H9 (cell line): Measurements from ENCODE around the gene PRKCI. TPM values are rescaled to one million over a fixed set of nuclear protein-coding genes. Genes with fewer than 3 reads are reported as not detected.

ENCODE experiments used
- DNase-seq: peaks from one replicate; pipeline ENCODE4 v3.0.0-alpha.2; 2017
- H2AFZ ChIP-seq: one replicate; pipeline ENCODE4 v1.6.1; 2013; ENCODE audit warnings: mild to moderate bottlenecking, low read length, control low read depth, moderate library complexity
- H2AK5ac ChIP-seq: 2 replicates; pipeline ENCODE4 v1.6.1; 2013; ENCODE audit warnings: low read length, control low read depth, mixed read lengths; ENCODE audit not compliant: insufficient read length
- H2BK120ac ChIP-seq: one replicate; pipeline ENCODE4 v1.6.1; 2013; ENCODE audit warnings: low read depth, mild to moderate bottlenecking, low read length, control low read depth, inconsistent platforms; ENCODE audit not compliant: poor library complexity, severe bottlenecking
- H2BK12ac ChIP-seq: 2 replicates; pipeline ENCODE4 v1.6.1; 2013; ENCODE audit warnings: low read length, control low read depth, mixed read lengths, low read depth; ENCODE audit not compliant: insufficient read length
- H2BK15ac ChIP-seq: 2 replicates; pipeline ENCODE4 v1.6.1; 2013; ENCODE audit warnings: low read depth, low read length, control low read depth
- H2BK20ac ChIP-seq: one replicate; pipeline ENCODE4 v1.6.1; 2013; ENCODE audit warnings: low read depth, mild to moderate bottlenecking, low read length, control low read depth, inconsistent platforms; ENCODE audit not compliant: poor library complexity, severe bottlenecking
- H2BK5ac ChIP-seq: 2 replicates; pipeline ENCODE4 v1.6.1; 2013; ENCODE audit warnings: low read length, control low read depth, mixed read lengths; ENCODE audit not compliant: insufficient read length
- H3K14ac ChIP-seq: 2 replicates; pipeline ENCODE4 v1.6.1; 2013; ENCODE audit warnings: low read length, control low read depth; ENCODE audit not compliant: insufficient read depth
- H3K18ac ChIP-seq: 2 replicates; pipeline ENCODE4 v1.6.1; 2013; ENCODE audit warnings: low read depth, mild to moderate bottlenecking, mixed read lengths, low read length, control low read depth; ENCODE audit not compliant: insufficient read length
- H3K23ac ChIP-seq: 2 replicates; pipeline ENCODE4 v1.6.1; 2013; ENCODE audit warnings: low read length, control low read depth, mixed read lengths, low read depth; ENCODE audit not compliant: insufficient read length
- H3K23me2 ChIP-seq: 2 replicates; pipeline ENCODE4 v1.6.1; 2013; ENCODE audit warnings: low read depth, mild to moderate bottlenecking, mixed read lengths, low read length, control low read depth; ENCODE audit not compliant: insufficient read length, poor library complexity, severe bottlenecking
- H3K27ac ChIP-seq: 2 replicates; pipeline ENCODE4 v1.5.1; 2013; ENCODE audit warnings: low read length, control low read depth, mixed read lengths, low read depth; ENCODE audit not compliant: insufficient read length
- H3K27me3 ChIP-seq: 2 replicates; pipeline ENCODE4 v1.6.1; 2013; ENCODE audit warnings: low read length, control low read depth, inconsistent platforms; ENCODE audit not compliant: insufficient read depth
- H3K4ac ChIP-seq: 2 replicates; pipeline ENCODE4 v1.6.1; 2013; ENCODE audit warnings: low read depth, mild to moderate bottlenecking, control low read depth, inconsistent platforms, low read length, moderate library complexity
- H3K4me1 ChIP-seq: 2 replicates; pipeline ENCODE4 v1.6.1; 2013; ENCODE audit warnings: low read length, control low read depth, inconsistent platforms; ENCODE audit not compliant: insufficient read depth
- H3K4me2 ChIP-seq: 2 replicates; pipeline ENCODE4 v1.6.1; 2013; ENCODE audit warnings: low read length, control low read depth, mixed read lengths; ENCODE audit not compliant: insufficient read length, insufficient read depth
- H3K56ac ChIP-seq: 2 replicates; pipeline ENCODE4 v1.6.1; 2013; ENCODE audit warnings: low read depth, mild to moderate bottlenecking, mixed read lengths, low read length, control low read depth; ENCODE audit not compliant: insufficient read length
- H3K79me1 ChIP-seq: 2 replicates; pipeline ENCODE4 v1.6.1; 2013; ENCODE audit warnings: low read depth, mild to moderate bottlenecking, moderate library complexity, low read length, control low read depth, inconsistent platforms; ENCODE audit not compliant: insufficient read depth, poor library complexity, severe bottlenecking
- H3K79me2 ChIP-seq: 2 replicates; pipeline ENCODE4 v1.6.1; 2013; ENCODE audit warnings: low read length, control low read depth, inconsistent platforms; ENCODE audit not compliant: insufficient read depth
- H3K9ac ChIP-seq: 2 replicates; pipeline ENCODE4 v1.6.1; 2013; ENCODE audit warnings: low read length, control low read depth, mixed read lengths; ENCODE audit not compliant: insufficient read length; ENCODE audit errors: extremely low read depth
- H3K9me3 ChIP-seq: one replicate; pipeline ENCODE4 v1.6.1; 2013; ENCODE audit warnings: low read depth, low read length, inconsistent platforms; ENCODE audit not compliant: control insufficient read depth
- H3T11ph ChIP-seq: one replicate; pipeline ENCODE4 v1.6.1; 2013; ENCODE audit warnings: mild to moderate bottlenecking, low read length, control low read depth, inconsistent platforms
- H4K20me1 ChIP-seq: one replicate; pipeline ENCODE4 v1.6.1; 2013; ENCODE audit not compliant: control insufficient read depth, insufficient read length, insufficient read depth
- H4K5ac ChIP-seq: 2 replicates; pipeline ENCODE4 v1.6.1; 2013; ENCODE audit warnings: low read depth, mild to moderate bottlenecking, mixed read lengths, low read length, control low read depth; ENCODE audit not compliant: insufficient read length
- H4K8ac ChIP-seq: replicated peaks from 2 replicates; pipeline ENCODE4 v1.6.1; 2013; ENCODE audit warnings: low read length, control low read depth, mixed read lengths, low read depth; ENCODE audit not compliant: insufficient read length
- H4K91ac ChIP-seq: 2 replicates; pipeline ENCODE4 v1.6.1; 2013; ENCODE audit warnings: low read depth, mild to moderate bottlenecking, moderate library complexity, mixed read lengths, low read length, control low read depth; ENCODE audit not compliant: insufficient read length
- H3K27ac Mint-ChIP-seq, 3 experiments: 2 replicates in 2 of 3; 3 replicates in 1 of 3; pipeline ENCODE4 v1.8.0; 2020 to 2021; ENCODE audit warnings: mixed read lengths in 3 of 3, mild to moderate bottlenecking in 1 of 3, moderate library complexity in 1 of 3
- H3K27me3 Mint-ChIP-seq: 2 replicates; pipeline ENCODE4 v1.8.0; 2021; ENCODE audit warnings: low read depth, mild to moderate bottlenecking, moderate library complexity, mixed read lengths
- H3K36me3 Mint-ChIP-seq, 3 experiments: 2 replicates in 2 of 3; 3 replicates in 1 of 3; pipeline ENCODE4 v1.8.0; 2020 to 2021; ENCODE audit warnings: low read depth in 3 of 3, mixed read lengths in 3 of 3; ENCODE audit not compliant: insufficient read depth in 1 of 3
- H3K4me1 Mint-ChIP-seq, 2 experiments: 2 replicates each; pipeline ENCODE4 v1.8.0; 2020; ENCODE audit warnings: mixed read lengths in 2 of 2
- H3K4me3 Mint-ChIP-seq, 2 experiments: 2 replicates in 1 of 2; 3 replicates in 1 of 2; pipeline ENCODE4 v1.8.0; 2020 to 2021; ENCODE audit warnings: mild to moderate bottlenecking in 2 of 2, mixed read lengths in 2 of 2, moderate library complexity in 1 of 2
- H3K9me3 Mint-ChIP-seq, 2 experiments: 2 replicates in 1 of 2; 3 replicates in 1 of 2; pipeline ENCODE4 v1.8.0; 2020; ENCODE audit warnings: mild to moderate bottlenecking in 2 of 2, mixed read lengths in 2 of 2, moderate library complexity in 1 of 2
- CTCF ChIP-seq: fragments of 200-600 bp; sonication (generic); conservative IDR thresholded peaks from 3 replicates; pipeline ENCODE4 v1.8.0; 2021; ENCODE audit warnings: antibody characterized with exemption, mild to moderate bottlenecking
- WGBS: extraction: QIAGEN DNeasy Blood & Tissue Kit; methylation state at CpG from one replicate; pipeline ENCODE4 v1.1.7; 2013; ENCODE audit warnings: missing lambda C conversion rate, low lambda C conversion rate, mixed read lengths; ENCODE audit not compliant: insufficient read length; ENCODE audit errors: extremely low coverage; 5-methylcytosine and 5-hydroxymethylcytosine counted together
- total RNA-seq: library from RNA; stranded (reverse); gene quantifications from 2 replicates; pipeline ENCODE4 v1.2.1, GENCODE V29; 2021

PRKCI gene
- total RNA-seq, 1 experiment from 2014 or later: 71.1 TPM

GRCh38 chr3:170207717-170208116, 14.5 kb upstream of the PRKCI start:
- H3K79me1 ChIP-seq: no peaks in the 10 kb centered on the region
- no peak overlapping the region for H2BK20ac ChIP-seq
- H4K5ac ChIP-seq: no peak overlapping the region
- no peak overlapping the region for H3K23ac ChIP-seq
- no peaks in the 10 kb centered on the region for H3K27me3 ChIP-seq
- Mint-ChIP-seq H3K4me3 (no peak overlapping the region), H3K4me1 (peaks cover 4% of the 10 kb centered on the region in 2 experiments), H3K27ac (no peak overlapping the region), H3K36me3 (peaks cover 0 to 6% (median 6%) of the 10 kb centered on the region in 3 experiments; a peak in 5 of 7 replicates), H3K27me3 (peaks cover 1% of the 10 kb centered on the region; the same call in 1 of the 2 replicates), H3K9me3 (peaks cover 13 to 17% of the 10 kb centered on the region in 2 experiments)
- no peak overlapping the region for H3K4me2 ChIP-seq
- H2AK5ac ChIP-seq: no peak overlapping the region
- no peaks in the 10 kb centered on the region for H4K20me1 ChIP-seq
- no peak overlapping the region for H2BK120ac ChIP-seq
- no CpG with 5 or more reads among the region's 6 CpGs for WGBS
- H3K79me2 ChIP-seq: no peaks in the 10 kb centered on the region
- no peak overlapping the region for H2BK5ac ChIP-seq
- no peak for DNase-seq
- H2BK15ac ChIP-seq: no peak overlapping the region
- no peak overlapping the region for H3K27ac ChIP-seq
- H3K14ac ChIP-seq: no peak overlapping the region
- H2AFZ ChIP-seq: no peak overlapping the region
- H3K4me1 ChIP-seq: no peaks in the 10 kb centered on the region
- no peaks in the 10 kb centered on the region for H3K9me3 ChIP-seq
- no peak overlapping the region for H3K18ac ChIP-seq
- no peak overlapping the region for H3K9ac ChIP-seq
- no peaks in the 10 kb centered on the region for H3K23me2 ChIP-seq
- H3T11ph ChIP-seq: no peak overlapping the region
- no peak overlapping the region for H3K56ac ChIP-seq
- H4K8ac ChIP-seq: no peak overlapping the region
- H4K91ac ChIP-seq: no peak overlapping the region
- no peak for TF ChIP-seq CTCF
- H3K4ac ChIP-seq: no peak overlapping the region
- no peak overlapping the region for H2BK12ac ChIP-seq
